Activated CD4-positive, alpha-beta T cell treated with anti-CD3 and anti-CD28 coated beads, Interleukin-2, amount 10 ng/mL, durations not matched to agents 24 days and 14 days (primary cell): Measurements from ENCODE around the gene PTPRT. TPM values are rescaled to one million over a fixed set of nuclear protein-coding genes. Genes with fewer than 3 reads are reported as not detected.
"Not testable (repeated sequence)": the region's sequence is repeated elsewhere in the genome, so short reads cannot be mapped to it uniquely, and the experiment has no call there.

Experiments used
- DNase-seq: peaks from one replicate; pipeline ENCODE4 v3.0.0; 2022
- H3K27ac Mint-ChIP-seq: one replicate; pipeline ENCODE4 v1.8.0; 2022; ENCODE audit warnings: mild to moderate bottlenecking, mixed read lengths
- H3K27me3 Mint-ChIP-seq: one replicate; pipeline ENCODE4 v1.8.0; 2022; ENCODE audit warnings: mixed read lengths
- H3K36me3 Mint-ChIP-seq: one replicate; pipeline ENCODE4 v1.8.0; 2022; ENCODE audit warnings: low read depth, mild to moderate bottlenecking, mixed read lengths
- H3K4me1 Mint-ChIP-seq: one replicate; pipeline ENCODE4 v1.8.0; 2021; ENCODE audit warnings: mixed read lengths
- H3K4me3 Mint-ChIP-seq: one replicate; pipeline ENCODE4 v1.8.0; 2022; ENCODE audit warnings: mild to moderate bottlenecking, moderate library complexity, mixed read lengths
- H3K9me3 Mint-ChIP-seq: one replicate; pipeline ENCODE4 v1.8.0; 2021; ENCODE audit warnings: mixed read lengths
- intact Hi-C: fragments of 100-400 bp; cut with micrococcal nuclease; formaldehyde crosslinking; loops from one replicate; pipeline ENCODE4 v1.15.1; 2023
- total RNA-seq: library from RNA; stranded (reverse); gene quantifications from 2 replicates; pipeline ENCODE4 v1.2.3, GENCODE V29; 2022

The PTPRT gene
- total RNA-seq, 1 donor from 2014 or later, result not detected

GRCh38 chr20:42270539-42270938 lies 919.2 kb downstream of the PTPRT start:
- Mint-ChIP-seq H3K27me3 (no peaks in the 10 kb centered on the region), H3K9me3 (no peaks in the 10 kb centered on the region), H3K36me3 (no peaks in the 10 kb centered on the region), H3K27ac (no peak overlapping the region), H3K4me1 (no peaks in the 10 kb centered on the region), H3K4me3 (no peak overlapping the region)
- DNase-seq, result no peak
- intact Hi-C loops, result no loop called here

- no peaks in the 10 kb centered on the region for H3K36me3 Mint-ChIP-seq
- H3K9me3 Mint-ChIP-seq, result no peaks in the 10 kb centered on the region
- H3K27me3 Mint-ChIP-seq, result no peaks in the 10 kb centered on the region
- DNase-seq, result no peak
- intact Hi-C loops, result no loop called here
- H3K27ac Mint-ChIP-seq, result no peak overlapping the region
- no peaks in the 10 kb centered on the region for H3K4me1 Mint-ChIP-seq
- no peak overlapping the region for H3K4me3 Mint-ChIP-seq
Measured at GRCh38 chr20:42267793-42268384, 921.8 kb downstream of the PTPRT start.

GRCh38 chr20:42261766-42262270 lies 927.9 kb downstream of the PTPRT start:
- no peak overlapping the region for H3K4me3 Mint-ChIP-seq
- no peaks in the 10 kb centered on the region for H3K4me1 Mint-ChIP-seq
- intact Hi-C loops, result no loop called here
- H3K27me3 Mint-ChIP-seq, result no peaks in the 10 kb centered on the region
- no peak overlapping the region for H3K27ac Mint-ChIP-seq
- H3K9me3 Mint-ChIP-seq, result no peaks in the 10 kb centered on the region
- DNase-seq, result no peak
- H3K36me3 Mint-ChIP-seq, result no peaks in the 10 kb centered on the region

- no peak overlapping the region for H3K4me3 Mint-ChIP-seq
- no peak for DNase-seq
- no peaks in the 10 kb centered on the region for H3K27me3 Mint-ChIP-seq
- intact Hi-C loops, result no loop called here
- H3K36me3 Mint-ChIP-seq, result no peaks in the 10 kb centered on the region
- H3K4me1 Mint-ChIP-seq, result no peaks in the 10 kb centered on the region
- H3K9me3 Mint-ChIP-seq, result no peaks in the 10 kb centered on the region
- no peak overlapping the region for H3K27ac Mint-ChIP-seq
Measured at GRCh38 chr20:42260184-42260583, 929.5 kb downstream of the PTPRT start.

GRCh38 chr20:42259389-42259788 lies 930.3 kb downstream of the PTPRT start:
- Mint-ChIP-seq H3K36me3 (no peaks in the 10 kb centered on the region), H3K27me3 (no peaks in the 10 kb centered on the region)
- intact Hi-C loops, result no loop called here

GRCh38 chr20:42258564-42259302 lies 931.0 kb downstream of the PTPRT start:
- Mint-ChIP-seq H3K36me3 (no peaks in the 10 kb centered on the region), H3K27ac (no peak overlapping the region), H3K27me3 (no peaks in the 10 kb centered on the region), H3K4me3 (no peak overlapping the region), H3K9me3 (no peaks in the 10 kb centered on the region), H3K4me1 (no peaks in the 10 kb centered on the region)
- no peak for DNase-seq
- intact Hi-C loops, result no loop called here

More at GRCh38 chr20:42259389-42259788, 930.3 kb downstream of the PTPRT start:
- Mint-ChIP-seq H3K9me3 (no peaks in the 10 kb centered on the region), H3K27ac (no peak overlapping the region), H3K4me1 (no peaks in the 10 kb centered on the region), H3K4me3 (no peak overlapping the region)
- no peak for DNase-seq

- Mint-ChIP-seq H3K36me3 (no peaks in the 10 kb centered on the region), H3K4me3 (no peak overlapping the region), H3K4me1 (no peaks in the 10 kb centered on the region), H3K27me3 (no peaks in the 10 kb centered on the region), H3K27ac (no peak overlapping the region), H3K9me3 (peaks cover 8% of the 10 kb centered on the region)
- no peak for DNase-seq
- intact Hi-C loops, result no loop called here
Measured at GRCh38 chr20:42255821-42256220, 933.9 kb downstream of the PTPRT start.

- Mint-ChIP-seq H3K36me3 (no peaks in the 10 kb centered on the region), H3K27ac (no peak overlapping the region), H3K4me1 (no peaks in the 10 kb centered on the region), H3K9me3 (peaks cover 8% of the 10 kb centered on the region), H3K4me3 (no peak overlapping the region), H3K27me3 (no peaks in the 10 kb centered on the region)
- intact Hi-C loops, result no loop called here
- no peak for DNase-seq
Measured at GRCh38 chr20:42254673-42255072, 935.0 kb downstream of the PTPRT start.

- Mint-ChIP-seq H3K4me1 (no peaks in the 10 kb centered on the region), H3K9me3 (peaks cover 8% of the 10 kb centered on the region), H3K27me3 (no peaks in the 10 kb centered on the region), H3K36me3 (no peaks in the 10 kb centered on the region), H3K4me3 (no peak overlapping the region), H3K27ac (no peak overlapping the region)
- no peak for DNase-seq
- intact Hi-C loops, result no loop called here
Measured at GRCh38 chr20:42252116-42252515, 937.6 kb downstream of the PTPRT start.

GRCh38 chr20:42218621-42219374 lies 970.9 kb downstream of the PTPRT start:
- H3K27ac Mint-ChIP-seq, result no peak overlapping the region
- H3K4me1 Mint-ChIP-seq, result no peaks in the 10 kb centered on the region
- no peaks in the 10 kb centered on the region for H3K27me3 Mint-ChIP-seq
- DNase-seq, result no peak
- H3K4me3 Mint-ChIP-seq, result no peak overlapping the region
- no peaks in the 10 kb centered on the region for H3K36me3 Mint-ChIP-seq
- H3K9me3 Mint-ChIP-seq, result no peaks in the 10 kb centered on the region
- intact Hi-C loops, result no loop called here

GRCh38 chr20:42214074-42214473 lies 975.6 kb downstream of the PTPRT start:
- Mint-ChIP-seq H3K27ac (no peak overlapping the region), H3K9me3 (no peaks in the 10 kb centered on the region), H3K4me3 (no peak overlapping the region), H3K4me1 (no peaks in the 10 kb centered on the region), H3K27me3 (no peaks in the 10 kb centered on the region), H3K36me3 (no peaks in the 10 kb centered on the region)
- DNase-seq, result no peak
- intact Hi-C loops, result no loop called here

GRCh38 chr20:42212391-42212790 lies 977.3 kb downstream of the PTPRT start:
- intact Hi-C loops, result no loop called here
- H3K27ac Mint-ChIP-seq, result no peak overlapping the region
- no peak for DNase-seq
- no peak overlapping the region for H3K4me3 Mint-ChIP-seq
- H3K36me3 Mint-ChIP-seq, result no peaks in the 10 kb centered on the region
- no peaks in the 10 kb centered on the region for H3K4me1 Mint-ChIP-seq
- H3K9me3 Mint-ChIP-seq, result no peaks in the 10 kb centered on the region
- no peaks in the 10 kb centered on the region for H3K27me3 Mint-ChIP-seq

- DNase-seq, H3K4me1 Mint-ChIP-seq, intact Hi-C loops, H3K4me3 Mint-ChIP-seq, H3K9me3 Mint-ChIP-seq, H3K36me3 Mint-ChIP-seq, H3K27me3 Mint-ChIP-seq, H3K27ac Mint-ChIP-seq: not testable (repeated sequence)
Measured at GRCh38 chr20:42206557-42206956, 983.1 kb downstream of the PTPRT start.

- intact Hi-C loops, result no loop called here
- Mint-ChIP-seq H3K4me3 (no peak overlapping the region), H3K4me1 (no peaks in the 10 kb centered on the region), H3K9me3 (peaks cover 5% of the 10 kb centered on the region), H3K27me3 (no peaks in the 10 kb centered on the region), H3K27ac (no peak overlapping the region), H3K36me3 (no peaks in the 10 kb centered on the region)
- DNase-seq, result no peak
Measured at GRCh38 chr20:42204109-42204660, 985.5 kb downstream of the PTPRT start.
